HCT116 (cell line): ENCODE results near the gene ZNF286A. TPM values are rescaled to one million over a fixed set of nuclear protein-coding genes. Genes with fewer than 3 reads are reported as not detected.

Experiments
- ATAC-seq: fragments of 200-7000 bp; cut with Tn5 transposase; 2 replicates; pipeline ENCODE4 v1.9.1; 2020; ENCODE audit warnings: mild to moderate bottlenecking, moderate library complexity
- BruUV-seq: library from RNA; stranded (reverse); fragments of 400-500 nt; replicated peaks from 2 replicates; lab custom pipeline; 2021; lab: Mats Ljungman, UMichigan
- CTCF ChIA-PET: fragments of 300-600 bp; sonication (Branson Sonifier 250); formaldehyde crosslinking; loops from one replicate; lab custom pipeline; 2021; ENCODE audit warnings: antibody characterized with exemption; lab: Charles Lee
- POLR2A ChIA-PET: fragments of 300-600, 350-600 bp; sonication (Branson Sonifier 250); formaldehyde crosslinking; loops from one replicate; lab custom pipeline; 2021; ENCODE audit warnings: antibody characterized with exemption; lab: Charles Lee
- RAD21 ChIA-PET, 2 experiments: fragments of 300-600 bp; sonication (Branson Sonifier 250); formaldehyde crosslinking; loops; one replicate each; lab custom pipeline; 2023; ENCODE audit warnings: low total read pairs in 2 of 2; ENCODE audit not compliant: uncharacterized antibody in 2 of 2, unreplicated experiment in 2 of 2, low non-redundant PET in 1 of 2; lab: Charles Lee
- DNase-seq: peaks from one replicate; pipeline ENCODE4 v3.0.0-alpha.2; 2010; ENCODE audit warnings: low read depth, low spot score
- H2AFZ ChIP-seq: fragments of 200-600 bp; shearing (Covaris generic), sonication (generic); 2 replicates; pipeline ENCODE4 v1.6.1; 2017; ENCODE audit warnings: low read depth, mixed run types, mixed read lengths, antibody characterized with exemption, low read length; ENCODE audit not compliant: poor library complexity, severe bottlenecking
- H3K27ac ChIP-seq: 2 replicates; pipeline ENCODE4 v1.5.1; 2012; ENCODE audit warnings: low read depth, low read length
- H3K27me3 ChIP-seq: fragments of 200-600 bp; sonication (generic); 2 replicates; pipeline ENCODE4 v1.6.1; 2016; ENCODE audit warnings: mixed run types, low read length, mixed read lengths; ENCODE audit not compliant: insufficient read depth
- H3K36me3 ChIP-seq, 2 experiments: fragments of 200-500 bp in 1 of 2; fragments of 200-600 bp in 1 of 2; sonication (Bioruptor generic) in 1 of 2; sonication (generic) in 1 of 2; 2 replicates each; pipeline versions ENCODE4 v1.5.1 to v1.6.1; 2014 to 2016; ENCODE audit warnings: low read length in 2 of 2, inconsistent platforms in 1 of 2, mixed read lengths in 1 of 2, mixed run types in 1 of 2; ENCODE audit not compliant: insufficient read depth in 2 of 2, control insufficient read depth in 1 of 2
- H3K4me1 ChIP-seq, 2 experiments: fragments of 200-600 bp in 1 of 2; sonication (generic) in 1 of 2; 2 replicates each; pipeline versions ENCODE4 v1.5.1 to v1.6.1; 2012 to 2017; ENCODE audit warnings: low read length in 2 of 2, inconsistent platforms in 1 of 2, mild to moderate bottlenecking in 1 of 2, mixed read lengths in 1 of 2, mixed run types in 1 of 2, moderate library complexity in 1 of 2; ENCODE audit not compliant: insufficient read depth in 2 of 2, control insufficient read depth in 1 of 2
- H3K4me2 ChIP-seq: fragments of 200-600 bp; sonication (generic); 2 replicates; pipeline ENCODE4 v1.6.1; 2017; ENCODE audit warnings: mixed run types, low read length, mixed read lengths
- H3K4me3 ChIP-seq, 2 experiments: fragments of 200-600 bp in 1 of 2; sonication (generic) in 1 of 2; replicated peaks in 1 of 2; 2 replicates each; pipeline ENCODE4 v1.5.1; 2011 to 2016; ENCODE audit warnings: low read length in 2 of 2, control low read depth in 1 of 2, low read depth in 1 of 2, mild to moderate bottlenecking in 1 of 2, mixed read lengths in 1 of 2, mixed run types in 1 of 2
- H3K79me2 ChIP-seq: fragments of 200-600 bp; sonication (generic); 2 replicates; pipeline ENCODE4 v1.6.1; 2017; ENCODE audit warnings: mild to moderate bottlenecking, mixed run types, low read length, moderate library complexity, mixed read lengths; ENCODE audit not compliant: insufficient read depth
- H3K9ac ChIP-seq: fragments of 200-600 bp; sonication (generic); 2 replicates; pipeline ENCODE4 v1.6.1; 2016; ENCODE audit warnings: low read length, mixed read lengths
- H3K9me2 ChIP-seq: fragments of 200-600 bp; sonication (generic), shearing (Covaris generic); 2 replicates; pipeline ENCODE4 v1.6.1; 2017; ENCODE audit warnings: mixed run types, mild to moderate bottlenecking, moderate library complexity; ENCODE audit not compliant: insufficient read depth
- H3K9me3 ChIP-seq, 2 experiments: fragments of 200-500 bp in 1 of 2; fragments of 200-600 bp in 1 of 2; sonication (Bioruptor generic) in 1 of 2; sonication (generic) in 1 of 2; 2 replicates each; pipeline ENCODE4 v1.6.1; 2014 to 2017; ENCODE audit warnings: low read length in 2 of 2, mixed read lengths in 2 of 2, inconsistent platforms in 1 of 2, low read depth in 1 of 2, mild to moderate bottlenecking in 1 of 2, mixed run types in 1 of 2, moderate library complexity in 1 of 2; ENCODE audit not compliant: control insufficient read depth in 1 of 2, insufficient read depth in 1 of 2
- H4K20me1 ChIP-seq: fragments of 200-600 bp; sonication (generic), shearing (Covaris generic); 2 replicates; pipeline ENCODE4 v1.6.1; 2017; ENCODE audit warnings: mixed run types, mild to moderate bottlenecking, moderate library complexity; ENCODE audit not compliant: insufficient read depth
- CBX3 ChIP-seq: IDR thresholded peaks from 2 replicates; pipeline ENCODE4 v1.6.1; 2012; ENCODE audit warnings: low read depth
- ELF1 ChIP-seq: IDR thresholded peaks from 2 replicates; pipeline ENCODE4 v1.6.1; 2012; ENCODE audit warnings: low read depth, borderline replicate concordance
- EZH2 ChIP-seq: fragments of 200-600 bp; sonication (generic); IDR thresholded peaks from 2 replicates; pipeline ENCODE4 v1.6.1; 2017; ENCODE audit warnings: antibody characterized with exemption, mixed run types
- FOSL1 ChIP-seq: IDR thresholded peaks from 2 replicates; pipeline ENCODE4 v1.6.1; 2012; ENCODE audit warnings: low read depth
- JUND ChIP-seq: IDR thresholded peaks from 2 replicates; pipeline ENCODE4 v1.6.1; 2012
- POLR2A ChIP-seq: IDR thresholded peaks from 2 replicates; pipeline ENCODE4 v1.7.0; 2011; ENCODE audit warnings: borderline replicate concordance; ENCODE audit not compliant: insufficient read depth, insufficient read length; ENCODE audit errors: extremely low read depth
- POLR2AphosphoS5 ChIP-seq: IDR thresholded peaks from 2 replicates; pipeline ENCODE4 v1.6.1; 2011; ENCODE audit warnings: mild to moderate bottlenecking, low read depth, low read length, moderate library complexity
- RAD21 ChIP-seq: IDR thresholded peaks from 2 replicates; pipeline ENCODE4 v1.6.1; 2012; ENCODE audit warnings: low read depth, mild to moderate bottlenecking
- REST ChIP-seq: IDR thresholded peaks from 2 replicates; pipeline ENCODE4 v1.6.1; 2012; ENCODE audit warnings: low read depth
- SP1 ChIP-seq: IDR thresholded peaks from 2 replicates; pipeline ENCODE4 v1.6.1; 2012; ENCODE audit warnings: low read depth
- SRF ChIP-seq: IDR thresholded peaks from 2 replicates; pipeline ENCODE4 v1.6.1; 2012; ENCODE audit warnings: low read depth
- TCF7L2 ChIP-seq: IDR thresholded peaks from 2 replicates; pipeline ENCODE4 v1.7.0; 2011; ENCODE audit warnings: borderline replicate concordance, inconsistent platforms; ENCODE audit not compliant: insufficient read depth, insufficient read length; ENCODE audit errors: extremely low read depth
- YY1 ChIP-seq: IDR thresholded peaks from 2 replicates; pipeline ENCODE4 v1.6.1; 2011; ENCODE audit warnings: low read length, low read depth, moderate library complexity, mild to moderate bottlenecking; ENCODE audit not compliant: insufficient replicate concordance; ENCODE audit errors: extremely low read depth
- ZBTB33 ChIP-seq: IDR thresholded peaks from 2 replicates; pipeline ENCODE4 v1.6.1; 2011; ENCODE audit warnings: mild to moderate bottlenecking, low read length, moderate library complexity; ENCODE audit not compliant: insufficient replicate concordance; ENCODE audit errors: extremely low read depth
- ZNF274 ChIP-seq: fragments of 200-500 bp; sonication (Bioruptor generic); IDR thresholded peaks from 2 replicates; pipeline ENCODE4 v1.6.1; 2014; ENCODE audit warnings: mild to moderate bottlenecking, low read depth, low read length, inconsistent platforms
- intact Hi-C: fragments of 100-400 bp; cut with micrococcal nuclease; formaldehyde crosslinking; loops from 2 replicates; pipeline ENCODE4 v1.10.0; 2022
- total RNA-seq: library from RNA; stranded (reverse); gene quantifications from one replicate; pipeline ENCODE4 v1.2.1, GENCODE V29; 2021; ENCODE audit not compliant: unreplicated experiment
- TF ChIP-seq, protein P1 (sequence below): IDR thresholded peaks from 2 replicates; pipeline ENCODE4 v1.6.1; 2012
- TF ChIP-seq, protein P2 (sequence below): IDR thresholded peaks from 2 replicates; pipeline ENCODE4 v1.6.1; 2012
- TF ChIP-seq, protein P3 (sequence below), 3 experiments: fragments of 200-600 bp in 1 of 3; sonication (generic) in 1 of 3; IDR thresholded peaks in 2 of 3; conservative IDR thresholded peaks in 1 of 3; 2 replicates each; pipeline ENCODE4 v1.5.1; 2012 to 2017; ENCODE audit warnings: low read depth in 2 of 3, low read length in 2 of 3, antibody characterized with exemption in 1 of 3, borderline replicate concordance in 1 of 3, control low read depth in 1 of 3, mild to moderate bottlenecking in 1 of 3, mixed read lengths in 1 of 3, mixed run types in 1 of 3, moderate library complexity in 1 of 3; ENCODE audit not compliant: insufficient read depth in 1 of 3

ZNF286A gene
- total RNA-seq, 1 experiment from 2014 or later, result 37.0 TPM

- ChIA-PET POLR2A (no interaction called here), CTCF (no interaction called here), RAD21 (no interaction called here)
- no peak for ATAC-seq
- H4K20me1 ChIP-seq, result no peaks in the 10 kb centered on the region
- no peaks in the 10 kb centered on the region for H3K9me2 ChIP-seq
- no TSS peak for BruUV-seq
- H3K27ac ChIP-seq, result no peak overlapping the region
- H3K9ac ChIP-seq, result no peak overlapping the region
- no peaks in the 10 kb centered on the region for H3K79me2 ChIP-seq
- no peaks in the 10 kb centered on the region for H3K4me1 ChIP-seq
- no peaks in the 10 kb centered on the region for H3K27me3 ChIP-seq
- DNase-seq, result no peak
- H3K36me3 ChIP-seq, result no peaks in the 10 kb centered on the region
- no peaks in the 10 kb centered on the region for H3K9me3 ChIP-seq
- H3K4me3 ChIP-seq, result no peak overlapping the region
- intact Hi-C loops, result no loop called here
- H3K4me2 ChIP-seq, result no peak overlapping the region
- no peak overlapping the region for H2AFZ ChIP-seq
- TF ChIP-seq YY1, result no peak
- no peak for TF ChIP-seq REST
- no peak for TF ChIP-seq POLR2A
- TF ChIP-seq, protein P1, sequence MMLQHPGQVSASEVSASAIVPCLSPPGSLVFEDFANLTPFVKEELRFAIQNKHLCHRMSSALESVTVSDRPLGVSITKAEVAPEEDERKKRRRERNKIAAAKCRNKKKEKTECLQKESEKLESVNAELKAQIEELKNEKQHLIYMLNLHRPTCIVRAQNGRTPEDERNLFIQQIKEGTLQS, result no peak
- no peak for TF ChIP-seq SP1
- TF ChIP-seq, protein P2, sequence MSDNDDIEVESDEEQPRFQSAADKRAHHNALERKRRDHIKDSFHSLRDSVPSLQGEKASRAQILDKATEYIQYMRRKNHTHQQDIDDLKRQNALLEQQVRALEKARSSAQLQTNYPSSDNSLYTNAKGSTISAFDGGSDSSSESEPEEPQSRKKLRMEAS, result no peak
- no peak for TF ChIP-seq CBX3
- TF ChIP-seq JUND, result no peak
- TF ChIP-seq TCF7L2, result no peak
- TF ChIP-seq EZH2, result no peak
- no peak for TF ChIP-seq RAD21
- TF ChIP-seq SRF, result no peak
- no peak for TF ChIP-seq FOSL1
- no peak for TF ChIP-seq ELF1
- TF ChIP-seq ZBTB33, result no peak
- no peak for TF ChIP-seq ZNF274
- no peak for TF ChIP-seq POLR2AphosphoS5
- TF ChIP-seq, protein P3, sequence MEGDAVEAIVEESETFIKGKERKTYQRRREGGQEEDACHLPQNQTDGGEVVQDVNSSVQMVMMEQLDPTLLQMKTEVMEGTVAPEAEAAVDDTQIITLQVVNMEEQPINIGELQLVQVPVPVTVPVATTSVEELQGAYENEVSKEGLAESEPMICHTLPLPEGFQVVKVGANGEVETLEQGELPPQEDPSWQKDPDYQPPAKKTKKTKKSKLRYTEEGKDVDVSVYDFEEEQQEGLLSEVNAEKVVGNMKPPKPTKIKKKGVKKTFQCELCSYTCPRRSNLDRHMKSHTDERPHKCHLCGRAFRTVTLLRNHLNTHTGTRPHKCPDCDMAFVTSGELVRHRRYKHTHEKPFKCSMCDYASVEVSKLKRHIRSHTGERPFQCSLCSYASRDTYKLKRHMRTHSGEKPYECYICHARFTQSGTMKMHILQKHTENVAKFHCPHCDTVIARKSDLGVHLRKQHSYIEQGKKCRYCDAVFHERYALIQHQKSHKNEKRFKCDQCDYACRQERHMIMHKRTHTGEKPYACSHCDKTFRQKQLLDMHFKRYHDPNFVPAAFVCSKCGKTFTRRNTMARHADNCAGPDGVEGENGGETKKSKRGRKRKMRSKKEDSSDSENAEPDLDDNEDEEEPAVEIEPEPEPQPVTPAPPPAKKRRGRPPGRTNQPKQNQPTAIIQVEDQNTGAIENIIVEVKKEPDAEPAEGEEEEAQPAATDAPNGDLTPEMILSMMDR (IDR thresholded peaks at IDR 0.05 in 2 of 3, conservative IDR thresholded peaks at IDR 0.05 in 1 of 3; ENCODE audit: borderline replicate concordance in 1 of 3, insufficient read depth in 1 of 3, low read depth in 2 of 3, low read length in 2 of 3), result no peak
- TF ChIP-seq, all 23 proteins: peak for 0
Measured at GRCh38 chr17:15741624-15742023, 42.1 kb downstream of the ZNF286A start.
